Measurements from ENCODE around the gene EGR2.
A peak's percentile ranks its signal among the peaks of the same experiment; 100 is the strongest.

EGR2 gene

GRCh38 chr10:62818426-62819011, 2.4 kb upstream of the EGR2 start:
- DNase-seq (ENCODE audit: low read depth in 2 of 2): no peak

- no peak for DNase-seq (ENCODE audit: low read depth in 2 of 2)
Measured at GRCh38 chr10:62817766-62818425, 1.7 kb upstream of the EGR2 start.

DNA sequence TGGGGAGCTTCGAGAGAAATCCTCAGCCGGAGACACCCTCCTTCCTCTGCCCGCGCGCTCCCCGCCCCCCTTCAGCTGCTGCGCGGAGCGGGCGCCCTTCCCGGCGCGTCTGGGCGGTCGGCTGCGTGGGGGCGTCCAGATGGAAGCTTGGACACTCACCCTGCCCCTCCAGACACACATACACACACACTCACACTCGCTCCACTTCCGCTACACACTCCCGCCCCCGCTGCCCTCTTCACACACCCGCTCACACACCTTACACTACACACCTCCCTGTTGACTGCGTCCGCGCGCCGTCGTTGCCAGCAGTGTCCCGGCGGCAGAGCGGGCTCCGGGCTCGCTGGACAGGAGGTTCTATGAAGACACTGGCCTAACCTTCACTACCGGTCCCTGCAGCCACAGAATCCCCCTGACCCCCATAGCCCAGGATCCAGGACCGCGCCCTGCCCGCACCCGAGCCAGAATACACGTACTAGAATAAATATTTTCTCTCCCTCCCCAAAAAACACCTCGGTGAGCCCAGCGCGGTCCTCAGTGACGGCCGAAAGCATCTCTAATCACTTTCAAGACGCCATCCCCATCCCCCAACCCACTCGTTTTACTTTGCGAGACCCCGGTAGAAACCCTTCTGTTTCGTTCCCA, 1.1 kb upstream of the EGR2 start:
- no peak for DNase-seq (ENCODE audit: low read depth in 2 of 2)

GRCh38 chr10:62816076-62816330, 163 bp downstream of the EGR2 start:
- no peak for DNase-seq (ENCODE audit: low read depth in 2 of 2)

- no peak for DNase-seq (ENCODE audit: low read depth in 2 of 2)
Measured at GRCh38 chr10:62815381-62816075, 638 bp downstream of the EGR2 start.

DNA sequence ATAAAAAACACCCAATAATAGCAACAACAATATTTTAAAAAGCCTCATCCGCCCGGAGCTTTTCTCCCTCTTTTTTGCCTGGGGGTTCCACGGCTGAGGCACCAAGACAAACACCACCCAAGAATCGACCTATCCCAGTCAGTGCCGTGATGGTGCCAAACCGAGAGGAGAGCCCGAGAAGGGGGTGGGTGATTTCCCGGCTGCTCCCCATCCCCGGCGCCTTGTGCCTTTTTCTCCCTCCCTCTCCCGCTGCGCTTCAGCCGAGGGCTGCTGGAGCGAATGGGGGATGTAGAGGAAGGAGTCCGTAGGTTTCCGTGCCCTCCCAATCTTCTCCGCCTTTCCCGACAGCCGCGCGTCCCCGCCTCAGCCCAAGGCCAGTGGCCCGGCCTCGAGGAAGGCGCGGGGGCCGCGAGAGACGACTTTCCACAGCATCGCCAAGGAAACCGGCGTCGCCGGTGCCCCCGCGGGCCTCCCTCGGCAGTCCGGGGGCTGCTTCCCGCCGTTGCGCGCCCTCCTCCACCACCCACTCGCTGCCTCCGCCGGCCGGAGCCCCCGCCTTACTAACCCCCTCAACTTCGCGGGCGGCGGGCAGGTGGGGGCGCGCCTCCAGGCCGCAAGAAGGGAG, 1.3 kb downstream of the EGR2 start:
- DNase-seq (ENCODE audit: low read depth in 2 of 2): no peak

DNA sequence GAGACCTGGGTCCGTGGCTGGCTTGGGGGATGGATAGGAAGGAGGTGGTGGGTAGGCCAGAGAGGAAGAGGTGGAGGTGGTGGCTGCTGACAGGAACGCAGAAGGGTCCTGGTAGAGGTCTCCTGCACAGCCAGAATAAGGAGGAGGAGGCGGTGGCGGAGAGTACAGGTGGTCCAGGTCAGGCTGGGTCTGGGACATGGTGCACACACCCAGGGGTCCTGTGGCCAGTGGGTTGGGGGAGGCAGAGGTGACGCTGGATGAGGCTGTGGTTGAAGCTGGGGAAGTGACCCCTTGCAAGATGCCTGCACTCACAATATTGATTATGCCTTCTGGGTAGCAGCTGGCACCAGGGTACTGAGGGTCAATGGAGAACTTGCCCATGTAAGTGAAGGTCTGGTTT, 2.2 kb downstream of the EGR2 start:
- DNase-seq (ENCODE audit: low read depth in 2 of 2): no peak

DNA sequence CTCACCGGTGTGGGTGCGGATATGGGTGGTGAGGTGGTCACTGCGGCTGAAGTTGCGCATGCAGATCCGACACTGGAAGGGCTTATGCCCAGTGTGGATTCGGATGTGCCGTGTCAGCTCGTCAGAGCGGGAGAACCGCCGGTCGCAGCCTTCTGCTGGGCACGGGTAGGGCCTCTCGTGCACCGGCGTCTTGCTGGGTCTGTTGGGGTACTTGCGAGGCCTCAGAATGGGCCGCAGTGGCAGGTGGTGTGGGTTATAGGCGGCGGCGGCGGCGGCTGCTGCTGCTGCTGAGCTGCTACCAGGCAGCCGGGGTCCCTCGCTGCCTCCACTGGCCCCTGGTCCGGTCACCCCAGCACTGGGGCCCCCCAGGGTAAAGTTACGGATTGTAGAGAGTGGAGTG, 2.7 kb downstream of the EGR2 start:
- DNase-seq (ENCODE audit: low read depth in 2 of 2): no peak

DNA sequence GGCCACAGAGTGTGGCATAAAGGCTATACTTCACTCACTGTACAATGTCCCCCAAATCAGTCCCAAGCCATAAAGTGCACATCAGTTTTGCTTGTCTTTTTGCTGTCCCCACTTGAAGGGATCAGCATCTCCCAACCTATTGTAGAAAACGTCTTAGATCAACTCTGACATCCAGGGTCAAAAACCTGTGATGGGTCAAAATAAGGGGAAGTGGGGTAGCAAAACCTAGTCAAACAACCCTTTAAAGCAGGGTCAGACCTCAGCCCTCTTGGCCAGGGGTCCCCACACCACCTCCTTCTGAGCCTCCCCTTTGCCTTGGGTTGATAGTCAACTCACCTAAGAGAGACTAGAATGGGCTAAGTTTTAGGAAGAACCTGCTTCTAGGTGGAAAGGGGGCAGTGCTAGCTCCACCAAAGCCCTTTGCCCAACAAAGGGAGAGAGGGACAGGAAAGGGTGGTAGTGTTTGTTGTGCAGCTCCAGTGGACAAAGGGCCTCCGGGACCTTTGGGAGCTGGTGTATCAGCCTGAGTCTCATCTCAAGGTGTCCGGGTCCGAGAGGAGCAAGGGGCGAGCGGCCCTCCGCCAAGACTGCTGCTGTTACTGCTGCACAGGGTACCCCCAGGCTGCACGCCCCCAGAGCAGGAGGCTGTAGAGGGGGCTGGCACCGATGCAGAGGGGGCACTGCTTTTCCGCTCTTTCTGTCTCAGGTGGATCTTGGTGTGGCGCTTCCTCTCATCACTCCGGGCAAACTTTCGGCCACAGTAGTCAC, 3.3 kb downstream of the EGR2 start:
- no peak for DNase-seq (ENCODE audit: low read depth in 2 of 2)

- DNase-seq (ENCODE audit: low read depth in 2 of 2): no peak
Measured at GRCh38 chr10:62811159-62811875, 4.8 kb downstream of the EGR2 start.

DNA sequence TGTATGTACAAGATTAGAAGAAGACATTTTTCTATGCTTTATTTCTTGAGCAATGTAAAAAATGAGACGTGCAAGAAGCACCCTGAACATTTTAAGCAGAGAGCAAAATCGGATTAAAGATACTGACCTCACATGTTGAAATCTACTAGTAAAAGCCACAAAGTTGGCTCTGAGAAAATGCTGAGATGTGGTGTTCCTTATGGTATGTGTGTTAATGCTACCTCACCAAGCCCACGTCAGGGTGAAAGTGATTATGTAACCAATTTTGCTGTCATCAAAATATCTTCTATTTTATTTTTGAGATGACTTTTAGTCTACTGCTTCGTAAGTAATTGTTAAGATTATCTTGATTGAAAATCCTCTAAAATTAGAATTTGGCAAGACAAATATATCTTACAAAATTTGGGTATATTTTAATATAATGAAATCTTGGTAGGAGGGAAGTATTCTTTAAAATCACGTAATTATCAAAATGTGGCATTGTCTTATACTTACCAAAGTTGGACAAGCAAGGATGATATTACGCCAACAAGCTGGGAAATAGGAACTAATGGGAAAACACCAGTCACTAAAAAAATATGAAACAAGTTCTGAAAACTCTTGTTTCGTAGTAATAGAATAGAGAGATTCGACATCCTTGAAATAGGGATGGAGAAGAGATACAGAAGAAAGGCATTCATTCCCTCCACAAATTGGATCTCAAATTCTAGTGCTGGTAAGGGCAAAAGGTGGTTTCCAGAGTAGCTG, 5.8 kb downstream of the EGR2 start:
- DNase-seq (ENCODE audit: low read depth in 2 of 2): no peak

- DNase-seq (ENCODE audit: low read depth in 2 of 2): no peak
Measured at GRCh38 chr10:62806251-62806650, 9.9 kb downstream of the EGR2 start.

DNA sequence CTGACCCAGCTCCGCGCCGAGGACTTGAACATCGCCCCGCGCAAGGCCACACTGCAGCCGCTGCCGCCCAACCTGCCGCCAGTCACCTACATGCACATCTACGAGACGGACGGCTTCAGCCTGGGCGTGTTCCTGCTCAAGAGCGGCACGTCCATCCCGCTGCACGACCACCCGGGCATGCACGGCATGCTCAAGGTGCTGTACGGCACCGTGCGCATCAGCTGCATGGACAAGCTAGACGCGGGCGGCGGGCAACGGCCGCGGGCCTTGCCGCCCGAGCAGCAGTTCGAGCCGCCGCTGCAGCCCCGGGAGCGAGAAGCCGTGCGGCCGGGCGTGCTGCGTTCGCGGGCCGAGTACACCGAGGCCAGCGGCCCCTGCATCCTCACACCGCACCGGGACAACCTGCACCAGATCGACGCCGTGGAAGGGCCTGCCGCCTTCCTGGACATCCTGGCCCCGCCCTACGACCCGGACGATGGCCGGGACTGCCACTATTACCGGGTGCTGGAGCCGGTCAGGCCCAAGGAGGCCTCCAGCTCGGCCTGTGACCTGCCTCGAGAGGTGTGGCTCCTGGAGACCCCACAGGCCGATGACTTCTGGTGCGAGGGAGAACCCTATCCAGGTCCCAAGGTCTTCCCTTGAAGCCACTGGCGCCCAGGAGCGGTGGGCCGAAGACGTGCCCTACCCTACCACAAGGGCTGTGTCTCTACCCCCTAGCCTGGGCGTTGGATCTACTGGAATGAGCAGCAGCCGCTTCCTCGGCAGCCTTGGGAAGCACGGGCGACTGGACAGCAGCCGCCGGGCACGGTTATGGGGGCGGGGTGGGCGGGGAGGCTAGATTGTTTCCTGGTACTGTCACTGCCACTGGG, 10.7 kb downstream of the EGR2 start:
- no peak for DNase-seq (ENCODE audit: low read depth in 2 of 2)

- DNase-seq (ENCODE audit: low read depth in 2 of 2): peak; percentile 54 to 57
Measured at GRCh38 chr10:62804356-62805230, 11.6 kb downstream of the EGR2 start, which contains the start of gene ADO. Gene ADO (plus strand): TSS chr10:62804720. CDS start chr10:62805060, 340 bp downstream.

GRCh38 chr10:62803724-62804355, 12.3 kb downstream of the EGR2 start:
- DNase-seq (ENCODE audit: low read depth in 2 of 2): no peak

DNA sequence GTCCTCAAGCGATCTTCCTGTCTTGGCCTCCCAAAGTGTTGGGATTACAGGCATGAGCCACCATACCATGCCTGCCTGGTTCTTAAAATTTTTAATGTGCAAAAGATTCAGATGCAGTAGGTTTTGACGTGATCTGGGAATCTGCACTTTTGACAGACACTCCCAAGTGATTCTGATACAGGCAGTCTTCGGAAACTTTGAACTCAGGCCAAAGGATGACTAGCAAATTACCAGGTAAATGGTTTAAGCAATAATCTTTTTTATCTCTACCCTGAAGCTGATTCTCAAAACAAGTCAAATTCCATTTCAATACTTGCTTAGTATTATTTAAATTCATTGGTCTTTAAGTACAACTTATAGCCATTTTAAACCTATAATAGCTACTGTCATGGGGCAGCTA, 14.3 kb downstream of the EGR2 start:
- no peak for DNase-seq (ENCODE audit: low read depth in 2 of 2)

DNA sequence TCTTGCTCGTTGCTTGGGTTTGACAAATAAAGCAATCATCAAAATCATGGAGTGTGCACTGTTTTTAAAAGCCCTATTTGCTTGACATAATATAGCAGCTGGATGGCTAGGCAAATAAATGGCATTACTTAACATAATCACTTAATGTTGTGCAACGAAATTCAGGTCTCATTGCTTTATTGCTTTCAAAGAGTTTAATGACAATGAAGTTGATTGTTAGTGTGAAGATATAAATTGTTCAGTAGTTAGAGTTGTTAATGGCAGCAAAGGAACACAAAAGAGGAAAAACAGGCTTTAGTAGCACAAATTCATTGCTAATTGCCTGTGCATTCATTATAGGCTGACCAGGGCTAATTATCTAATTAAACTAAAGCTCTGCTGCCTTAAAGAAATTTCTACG, 19.3 kb downstream of the EGR2 start:
- DNase-seq (ENCODE audit: low read depth in 2 of 2): no peak

DNA sequence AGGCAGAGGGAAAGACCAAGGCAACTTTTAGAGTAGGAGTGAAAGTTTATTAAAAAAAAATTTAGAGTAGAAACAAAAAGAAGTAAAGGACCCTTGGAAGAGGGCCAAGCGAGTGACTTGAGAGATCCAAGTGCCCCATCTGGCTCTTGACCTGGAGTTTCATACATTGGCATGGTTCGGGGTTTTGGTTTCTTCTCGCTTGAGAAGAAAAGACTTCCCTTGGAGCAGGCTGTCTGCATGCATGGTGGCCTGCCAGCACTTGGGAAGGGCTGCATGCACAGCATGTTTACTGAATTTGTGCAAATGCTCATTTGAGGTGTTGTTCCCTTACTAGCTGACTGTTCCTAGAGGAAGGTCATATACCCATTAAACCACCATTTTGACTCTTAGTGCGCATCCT, 20.4 kb downstream of the EGR2 start:
- no peak for DNase-seq (ENCODE audit: low read depth in 2 of 2)
